GM23338 (cell line): ENCODE measurements around the gene HMHB1. TPM values are rescaled to one million over a fixed set of nuclear protein-coding genes. Genes with fewer than 3 reads are reported as not detected.

Source experiments
- ATAC-seq: fragments of 200-7000 bp; cut with Tn5 transposase; 3 replicates; pipeline ENCODE4 v1.9.1; 2020
- DNase-seq: peaks from one replicate; pipeline ENCODE4 v3.0.0-alpha.2; 2015; ENCODE audit warnings: low spot score
- H2AFZ ChIP-seq: fragments of 200-600 bp; sonication (generic); 2 replicates; pipeline ENCODE4 v1.8.0; 2016; ENCODE audit warnings: antibody characterized with exemption, mild to moderate bottlenecking, moderate library complexity
- H3F3A ChIP-seq: fragments of 200-600 bp; sonication (generic); replicated peaks from 2 replicates; pipeline ENCODE4 v1.8.0; 2017; ENCODE audit warnings: antibody characterized with exemption, mixed run types, low read depth
- H3K27ac ChIP-seq: fragments of 200-600 bp; sonication (generic); 2 replicates; pipeline ENCODE4 v1.6.1; 2016; ENCODE audit warnings: low read depth
- H3K27me3 ChIP-seq: fragments of 200-600 bp; sonication (generic); 2 replicates; pipeline ENCODE4 v1.8.0; 2016; ENCODE audit warnings: mild to moderate bottlenecking, mixed run types, moderate library complexity; ENCODE audit not compliant: insufficient read depth
- H3K36me3 ChIP-seq: fragments of 200-600 bp; sonication (generic); 2 replicates; pipeline ENCODE4 v1.8.0; 2016; ENCODE audit warnings: mild to moderate bottlenecking; ENCODE audit not compliant: insufficient read depth
- H3K4me1 ChIP-seq: fragments of 200-600 bp; sonication (generic); 2 replicates; pipeline ENCODE4 v1.8.0; 2016; ENCODE audit warnings: mild to moderate bottlenecking, moderate library complexity; ENCODE audit not compliant: insufficient read depth
- H3K4me2 ChIP-seq: fragments of 200-600 bp; sonication (generic); 2 replicates; pipeline ENCODE4 v1.7.1; 2017; ENCODE audit warnings: mixed run types
- H3K4me3 ChIP-seq: fragments of 200-600 bp; sonication (generic); 2 replicates; pipeline ENCODE4 v1.6.1; 2016; ENCODE audit warnings: mixed run types
- H3K79me2 ChIP-seq: fragments of 200-600 bp; sonication (generic); replicated peaks from 2 replicates; pipeline ENCODE4 v1.8.0; 2017; ENCODE audit warnings: mild to moderate bottlenecking; ENCODE audit not compliant: insufficient read depth
- H3K9me2 ChIP-seq: fragments of 200-600 bp; sonication (generic); 2 replicates; pipeline ENCODE4 v1.8.0; 2017; ENCODE audit not compliant: insufficient read depth
- H4K20me1 ChIP-seq: fragments of 200-600 bp; sonication (generic); replicated peaks from 2 replicates; pipeline ENCODE4 v1.8.0; 2017; ENCODE audit warnings: mild to moderate bottlenecking; ENCODE audit not compliant: insufficient read depth
- H3K27ac Mint-ChIP-seq: 2 replicates; pipeline ENCODE4 v1.8.0; 2020; ENCODE audit warnings: inconsistent platforms, mild to moderate bottlenecking, moderate library complexity, mixed read lengths
- H3K27me3 Mint-ChIP-seq: 3 replicates; pipeline ENCODE4 v1.8.0; 2022; ENCODE audit warnings: low read depth, mild to moderate bottlenecking, moderate library complexity, mixed read lengths, inconsistent platforms; ENCODE audit not compliant: insufficient read depth, poor library complexity
- H3K36me3 Mint-ChIP-seq: 3 replicates; pipeline ENCODE4 v1.8.0; 2021; ENCODE audit warnings: low read depth, mild to moderate bottlenecking, inconsistent platforms, moderate library complexity, mixed read lengths
- H3K4me1 Mint-ChIP-seq: 3 replicates; pipeline ENCODE4 v1.8.0; 2020; ENCODE audit warnings: mild to moderate bottlenecking, inconsistent platforms, mixed read lengths
- H3K4me3 Mint-ChIP-seq: 3 replicates; pipeline ENCODE4 v1.8.0; 2021; ENCODE audit warnings: moderate library complexity, mild to moderate bottlenecking, inconsistent platforms, mixed read lengths
- H3K9me3 Mint-ChIP-seq: 3 replicates; pipeline ENCODE4 v1.8.0; 2020; ENCODE audit warnings: moderate library complexity, mild to moderate bottlenecking, inconsistent platforms, mixed read lengths
- EZH2phosphoT487 ChIP-seq: fragments of 200-600 bp; sonication (generic); IDR thresholded peaks from one replicate; pipeline ENCODE4 v1.8.1; 2018; ENCODE audit warnings: antibody characterized with exemption; ENCODE audit not compliant: unreplicated experiment
- NANOG ChIP-seq: IDR thresholded peaks from 2 replicates; pipeline ENCODE4 v1.6.1; 2016; ENCODE audit warnings: antibody characterized with exemption, borderline replicate concordance
- polyA plus RNA-seq: library from polyadenylated mRNA; unstranded; fragments of >200 nt; fragmentation: Nextera tagmentation; extraction: Ambion mirVana; gene quantifications from 2 replicates; pipeline ENCODE4 v1.2.1, GENCODE V29; 2016
- total RNA-seq: library from RNA; depleted of rRNA; stranded (reverse); fragments of >200 nt; shearing (Covaris generic); gene quantifications from 2 replicates; pipeline ENCODE4 v1.2.3, GENCODE V29; 2014
- TF ChIP-seq, protein P1 (sequence below): fragments of 250-450 bp; sonication (Bioruptor Pico); IDR thresholded peaks from 2 replicates; pipeline ENCODE4 v1.5.0; 2020; ENCODE audit warnings: mild to moderate bottlenecking, moderate library complexity
- TF ChIP-seq, protein P2 (sequence below), 2 experiments: fragments of 200-600 bp in 1 of 2; sonication (generic) in 1 of 2; conservative IDR thresholded peaks; 2 replicates each; pipeline versions ENCODE4 v1.5.1 to v1.6.1; 2016 to 2017; ENCODE audit warnings: antibody characterized with exemption in 2 of 2, low read depth in 2 of 2, mild to moderate bottlenecking in 2 of 2, moderate library complexity in 1 of 2
- TF ChIP-seq, protein P3 (sequence below): IDR thresholded peaks from one replicate; pipeline ENCODE4 v1.6.1; 2018; ENCODE audit warnings: antibody characterized with exemption; ENCODE audit not compliant: unreplicated experiment

HMHB1 gene
- total and polyA plus RNA-seq, 2 experiments from 2014 or later = not detected

- TF ChIP-seq, protein P1, sequence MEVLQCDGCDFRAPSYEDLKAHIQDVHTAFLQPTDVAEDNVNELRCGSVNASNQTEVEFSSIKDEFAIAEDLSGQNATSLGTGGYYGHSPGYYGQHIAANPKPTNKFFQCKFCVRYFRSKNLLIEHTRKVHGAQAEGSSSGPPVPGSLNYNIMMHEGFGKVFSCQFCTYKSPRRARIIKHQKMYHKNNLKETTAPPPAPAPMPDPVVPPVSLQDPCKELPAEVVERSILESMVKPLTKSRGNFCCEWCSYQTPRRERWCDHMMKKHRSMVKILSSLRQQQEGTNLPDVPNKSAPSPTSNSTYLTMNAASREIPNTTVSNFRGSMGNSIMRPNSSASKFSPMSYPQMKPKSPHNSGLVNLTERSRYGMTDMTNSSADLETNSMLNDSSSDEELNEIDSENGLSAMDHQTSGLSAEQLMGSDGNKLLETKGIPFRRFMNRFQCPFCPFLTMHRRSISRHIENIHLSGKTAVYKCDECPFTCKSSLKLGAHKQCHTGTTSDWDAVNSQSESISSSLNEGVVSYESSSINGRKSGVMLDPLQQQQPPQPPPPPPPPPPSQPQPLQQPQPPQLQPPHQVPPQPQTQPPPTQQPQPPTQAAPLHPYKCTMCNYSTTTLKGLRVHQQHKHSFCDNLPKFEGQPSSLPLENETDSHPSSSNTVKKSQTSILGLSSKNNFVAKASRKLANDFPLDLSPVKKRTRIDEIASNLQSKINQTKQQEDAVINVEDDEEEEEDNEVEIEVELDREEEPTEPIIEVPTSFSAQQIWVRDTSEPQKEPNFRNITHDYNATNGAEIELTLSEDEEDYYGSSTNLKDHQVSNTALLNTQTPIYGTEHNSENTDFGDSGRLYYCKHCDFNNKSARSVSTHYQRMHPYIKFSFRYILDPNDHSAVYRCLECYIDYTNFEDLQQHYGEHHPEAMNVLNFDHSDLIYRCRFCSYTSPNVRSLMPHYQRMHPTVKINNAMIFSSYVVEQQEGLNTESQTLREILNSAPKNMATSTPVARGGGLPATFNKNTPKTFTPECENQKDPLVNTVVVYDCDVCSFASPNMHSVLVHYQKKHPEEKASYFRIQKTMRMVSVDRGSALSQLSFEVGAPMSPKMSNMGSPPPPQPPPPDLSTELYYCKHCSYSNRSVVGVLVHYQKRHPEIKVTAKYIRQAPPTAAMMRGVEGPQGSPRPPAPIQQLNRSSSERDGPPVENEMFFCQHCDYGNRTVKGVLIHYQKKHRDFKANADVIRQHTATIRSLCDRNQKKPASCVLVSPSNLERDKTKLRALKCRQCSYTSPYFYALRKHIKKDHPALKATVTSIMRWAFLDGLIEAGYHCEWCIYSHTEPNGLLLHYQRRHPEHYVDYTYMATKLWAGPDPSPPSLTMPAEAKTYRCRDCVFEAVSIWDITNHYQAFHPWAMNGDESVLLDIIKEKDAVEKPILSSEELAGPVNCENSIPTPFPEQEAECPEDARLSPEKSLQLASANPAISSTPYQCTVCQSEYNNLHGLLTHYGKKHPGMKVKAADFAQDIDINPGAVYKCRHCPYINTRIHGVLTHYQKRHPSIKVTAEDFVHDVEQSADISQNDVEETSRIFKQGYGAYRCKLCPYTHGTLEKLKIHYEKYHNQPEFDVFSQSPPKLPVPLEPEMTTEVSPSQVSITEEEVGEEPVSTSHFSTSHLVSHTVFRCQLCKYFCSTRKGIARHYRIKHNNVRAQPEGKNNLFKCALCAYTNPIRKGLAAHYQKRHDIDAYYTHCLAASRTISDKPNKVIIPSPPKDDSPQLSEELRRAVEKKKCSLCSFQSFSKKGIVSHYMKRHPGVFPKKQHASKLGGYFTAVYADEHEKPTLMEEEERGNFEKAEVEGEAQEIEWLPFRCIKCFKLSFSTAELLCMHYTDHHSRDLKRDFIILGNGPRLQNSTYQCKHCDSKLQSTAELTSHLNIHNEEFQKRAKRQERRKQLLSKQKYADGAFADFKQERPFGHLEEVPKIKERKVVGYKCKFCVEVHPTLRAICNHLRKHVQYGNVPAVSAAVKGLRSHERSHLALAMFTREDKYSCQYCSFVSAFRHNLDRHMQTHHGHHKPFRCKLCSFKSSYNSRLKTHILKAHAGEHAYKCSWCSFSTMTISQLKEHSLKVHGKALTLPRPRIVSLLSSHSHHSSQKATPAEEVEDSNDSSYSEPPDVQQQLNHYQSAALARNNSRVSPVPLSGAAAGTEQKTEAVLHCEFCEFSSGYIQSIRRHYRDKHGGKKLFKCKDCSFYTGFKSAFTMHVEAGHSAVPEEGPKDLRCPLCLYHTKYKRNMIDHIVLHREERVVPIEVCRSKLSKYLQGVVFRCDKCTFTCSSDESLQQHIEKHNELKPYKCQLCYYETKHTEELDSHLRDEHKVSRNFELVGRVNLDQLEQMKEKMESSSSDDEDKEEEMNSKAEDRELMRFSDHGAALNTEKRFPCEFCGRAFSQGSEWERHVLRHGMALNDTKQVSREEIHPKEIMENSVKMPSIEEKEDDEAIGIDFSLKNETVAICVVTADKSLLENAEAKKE (CRISPR knock-in tag) = no peak
- TF ChIP-seq, protein P2, sequence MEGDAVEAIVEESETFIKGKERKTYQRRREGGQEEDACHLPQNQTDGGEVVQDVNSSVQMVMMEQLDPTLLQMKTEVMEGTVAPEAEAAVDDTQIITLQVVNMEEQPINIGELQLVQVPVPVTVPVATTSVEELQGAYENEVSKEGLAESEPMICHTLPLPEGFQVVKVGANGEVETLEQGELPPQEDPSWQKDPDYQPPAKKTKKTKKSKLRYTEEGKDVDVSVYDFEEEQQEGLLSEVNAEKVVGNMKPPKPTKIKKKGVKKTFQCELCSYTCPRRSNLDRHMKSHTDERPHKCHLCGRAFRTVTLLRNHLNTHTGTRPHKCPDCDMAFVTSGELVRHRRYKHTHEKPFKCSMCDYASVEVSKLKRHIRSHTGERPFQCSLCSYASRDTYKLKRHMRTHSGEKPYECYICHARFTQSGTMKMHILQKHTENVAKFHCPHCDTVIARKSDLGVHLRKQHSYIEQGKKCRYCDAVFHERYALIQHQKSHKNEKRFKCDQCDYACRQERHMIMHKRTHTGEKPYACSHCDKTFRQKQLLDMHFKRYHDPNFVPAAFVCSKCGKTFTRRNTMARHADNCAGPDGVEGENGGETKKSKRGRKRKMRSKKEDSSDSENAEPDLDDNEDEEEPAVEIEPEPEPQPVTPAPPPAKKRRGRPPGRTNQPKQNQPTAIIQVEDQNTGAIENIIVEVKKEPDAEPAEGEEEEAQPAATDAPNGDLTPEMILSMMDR (conservative IDR thresholded peaks at IDR 0.05; ENCODE audit: low read depth in 2 of 2) = no peak
- no peak for TF ChIP-seq EZH2phosphoT487
Measured at GRCh38 chr5:143762636-143763220, 49.2 kb upstream of the HMHB1 start (continued).

DNA sequence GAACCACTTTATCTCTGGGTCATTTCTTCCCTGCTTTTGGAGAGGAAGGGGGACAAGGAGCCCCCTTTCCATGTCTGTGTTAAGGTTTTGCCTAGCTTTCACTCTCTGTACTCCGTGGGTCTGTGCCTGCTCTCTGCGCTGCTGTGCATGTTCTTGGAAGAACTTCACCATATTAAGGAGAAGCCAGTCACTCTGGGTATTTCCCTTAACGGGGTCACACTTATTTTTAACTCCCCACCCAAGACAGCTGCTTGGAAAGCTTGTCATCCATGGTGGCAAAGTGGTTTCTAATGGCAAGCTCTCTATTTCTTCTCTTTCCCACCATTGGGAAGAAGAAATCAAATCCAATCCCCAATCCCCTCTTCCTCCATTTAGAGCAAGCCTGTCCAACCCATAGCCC is 44.8 kb upstream of the HMHB1 start:
- H3K79me2 ChIP-seq = no peaks in the 10 kb centered on the region
- H3K36me3 ChIP-seq = no peaks in the 10 kb centered on the region
- no peak overlapping the region for H3K4me3 Mint-ChIP-seq
- 0 out of 2 replicates have a peak, but pooled peaks cover 6% of the 10 kb centered on the region for H3K9me2 ChIP-seq
- no peaks in the 10 kb centered on the region for H3K27me3 ChIP-seq
- no peaks in the 10 kb centered on the region for H3F3A ChIP-seq
- H3K27ac ChIP-seq = no peak overlapping the region
- H3K27me3 Mint-ChIP-seq = peaks cover 2% of the 10 kb centered on the region
- DNase-seq (no peak), ATAC-seq (no peak)
- no peak overlapping the region for H3K4me2 ChIP-seq
- peaks cover 8% of the 10 kb centered on the region; the same call in 2 of the 3 replicates for H3K4me1 Mint-ChIP-seq
- H3K4me1 ChIP-seq = no peaks in the 10 kb centered on the region
- peak overlapping the region; percentile 83 for H2AFZ ChIP-seq
- no peaks in the 10 kb centered on the region for H3K9me3 Mint-ChIP-seq
- H3K4me3 ChIP-seq = no peak overlapping the region
- H3K36me3 Mint-ChIP-seq = no peaks in the 10 kb centered on the region
- no peak overlapping the region for H3K27ac Mint-ChIP-seq
- H4K20me1 ChIP-seq = no peaks in the 10 kb centered on the region
- TF ChIP-seq, protein P3, sequence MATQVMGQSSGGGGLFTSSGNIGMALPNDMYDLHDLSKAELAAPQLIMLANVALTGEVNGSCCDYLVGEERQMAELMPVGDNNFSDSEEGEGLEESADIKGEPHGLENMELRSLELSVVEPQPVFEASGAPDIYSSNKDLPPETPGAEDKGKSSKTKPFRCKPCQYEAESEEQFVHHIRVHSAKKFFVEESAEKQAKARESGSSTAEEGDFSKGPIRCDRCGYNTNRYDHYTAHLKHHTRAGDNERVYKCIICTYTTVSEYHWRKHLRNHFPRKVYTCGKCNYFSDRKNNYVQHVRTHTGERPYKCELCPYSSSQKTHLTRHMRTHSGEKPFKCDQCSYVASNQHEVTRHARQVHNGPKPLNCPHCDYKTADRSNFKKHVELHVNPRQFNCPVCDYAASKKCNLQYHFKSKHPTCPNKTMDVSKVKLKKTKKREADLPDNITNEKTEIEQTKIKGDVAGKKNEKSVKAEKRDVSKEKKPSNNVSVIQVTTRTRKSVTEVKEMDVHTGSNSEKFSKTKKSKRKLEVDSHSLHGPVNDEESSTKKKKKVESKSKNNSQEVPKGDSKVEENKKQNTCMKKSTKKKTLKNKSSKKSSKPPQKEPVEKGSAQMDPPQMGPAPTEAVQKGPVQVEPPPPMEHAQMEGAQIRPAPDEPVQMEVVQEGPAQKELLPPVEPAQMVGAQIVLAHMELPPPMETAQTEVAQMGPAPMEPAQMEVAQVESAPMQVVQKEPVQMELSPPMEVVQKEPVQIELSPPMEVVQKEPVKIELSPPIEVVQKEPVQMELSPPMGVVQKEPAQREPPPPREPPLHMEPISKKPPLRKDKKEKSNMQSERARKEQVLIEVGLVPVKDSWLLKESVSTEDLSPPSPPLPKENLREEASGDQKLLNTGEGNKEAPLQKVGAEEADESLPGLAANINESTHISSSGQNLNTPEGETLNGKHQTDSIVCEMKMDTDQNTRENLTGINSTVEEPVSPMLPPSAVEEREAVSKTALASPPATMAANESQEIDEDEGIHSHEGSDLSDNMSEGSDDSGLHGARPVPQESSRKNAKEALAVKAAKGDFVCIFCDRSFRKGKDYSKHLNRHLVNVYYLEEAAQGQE = no peak
- TF ChIP-seq, protein P2 (conservative IDR thresholded peaks at IDR 0.05; ENCODE audit: low read depth in 2 of 2) = no peak
- TF ChIP-seq EZH2phosphoT487 (no peak), NANOG (no peak)
